ENCODE measurements around the gene MSX2. TPM values are rescaled to one million over a fixed set of nuclear protein-coding genes. Genes with fewer than 3 reads are reported as not detected.
A peak's percentile ranks its signal among the peaks of the same experiment; 100 is the strongest.

The MSX2 gene
- total and polyA plus RNA-seq, 2 of the 8 experiments (the other 6 are each of a cell fraction or from before 2014, with no cell fraction given), result 0.24 to 0.47 TPM

GRCh38 chr5:174719793-174720611, 4.4 kb upstream of the MSX2 start (continued):
- TF ChIP-seq CHD7 (IDR thresholded peaks at IDR 0.05; ENCODE audit: insufficient replicate concordance, low read length), result no peak
- no peak for TF ChIP-seq TAF1 (IDR thresholded peaks at IDR 0.05; ENCODE audit: low read depth, low read length)
- TF ChIP-seq TCF12 (IDR thresholded peaks at IDR 0.05; ENCODE audit: low read depth, low read length), result no peak
- no peak for TF ChIP-seq NRF1 (IDR thresholded peaks at IDR 0.05; ENCODE audit: low read depth, low read length)
- no peak for TF ChIP-seq RXRA (IDR thresholded peaks at IDR 0.05; ENCODE audit: insufficient read depth, low read depth, low read length)
- TF ChIP-seq GTF2F1 (IDR thresholded peaks at IDR 0.05; ENCODE audit: borderline replicate concordance, low read depth, low read length), result no peak
- TF ChIP-seq KDM4A (IDR thresholded peaks at IDR 0.05; ENCODE audit: low read depth, low read length, severe bottlenecking), result peak; percentile 39
- TF ChIP-seq CHD1 (IDR thresholded peaks at IDR 0.05; ENCODE audit: low read depth, low read length), result no peak
- no peak for TF ChIP-seq RFX5 (IDR thresholded peaks at IDR 0.05; ENCODE audit: borderline replicate concordance, low read depth, low read length)
- no peak for TF ChIP-seq POLR2A (IDR thresholded peaks at IDR 0.05; ENCODE audit: control extremely low read depth in 1 of 2, low read depth in 2 of 2, low read length in 2 of 2)
- no peak for TF ChIP-seq CEBPB (IDR thresholded peaks at IDR 0.05; ENCODE audit: low read depth, low read length)
- TF ChIP-seq TBP (IDR thresholded peaks at IDR 0.05; ENCODE audit: low read depth, low read length), result no peak
